GM21360 (cell line): ENCODE data around the gene HAT1.
"Not testable (repeated sequence)": the region's sequence is repeated elsewhere in the genome, so short reads cannot be mapped to it uniquely, and the experiment has no call there.

Experiments used
- ATAC-seq: cut with Tn5 transposase; IDR thresholded peaks from one replicate; pipeline ENCODE4 v1.9.1; 2021; ENCODE audit warnings: mild to moderate bottlenecking, moderate library complexity; ENCODE audit not compliant: unreplicated experiment

Gene HAT1, protein sequence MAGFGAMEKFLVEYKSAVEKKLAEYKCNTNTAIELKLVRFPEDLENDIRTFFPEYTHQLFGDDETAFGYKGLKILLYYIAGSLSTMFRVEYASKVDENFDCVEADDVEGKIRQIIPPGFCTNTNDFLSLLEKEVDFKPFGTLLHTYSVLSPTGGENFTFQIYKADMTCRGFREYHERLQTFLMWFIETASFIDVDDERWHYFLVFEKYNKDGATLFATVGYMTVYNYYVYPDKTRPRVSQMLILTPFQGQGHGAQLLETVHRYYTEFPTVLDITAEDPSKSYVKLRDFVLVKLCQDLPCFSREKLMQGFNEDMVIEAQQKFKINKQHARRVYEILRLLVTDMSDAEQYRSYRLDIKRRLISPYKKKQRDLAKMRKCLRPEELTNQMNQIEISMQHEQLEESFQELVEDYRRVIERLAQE

DNA sequence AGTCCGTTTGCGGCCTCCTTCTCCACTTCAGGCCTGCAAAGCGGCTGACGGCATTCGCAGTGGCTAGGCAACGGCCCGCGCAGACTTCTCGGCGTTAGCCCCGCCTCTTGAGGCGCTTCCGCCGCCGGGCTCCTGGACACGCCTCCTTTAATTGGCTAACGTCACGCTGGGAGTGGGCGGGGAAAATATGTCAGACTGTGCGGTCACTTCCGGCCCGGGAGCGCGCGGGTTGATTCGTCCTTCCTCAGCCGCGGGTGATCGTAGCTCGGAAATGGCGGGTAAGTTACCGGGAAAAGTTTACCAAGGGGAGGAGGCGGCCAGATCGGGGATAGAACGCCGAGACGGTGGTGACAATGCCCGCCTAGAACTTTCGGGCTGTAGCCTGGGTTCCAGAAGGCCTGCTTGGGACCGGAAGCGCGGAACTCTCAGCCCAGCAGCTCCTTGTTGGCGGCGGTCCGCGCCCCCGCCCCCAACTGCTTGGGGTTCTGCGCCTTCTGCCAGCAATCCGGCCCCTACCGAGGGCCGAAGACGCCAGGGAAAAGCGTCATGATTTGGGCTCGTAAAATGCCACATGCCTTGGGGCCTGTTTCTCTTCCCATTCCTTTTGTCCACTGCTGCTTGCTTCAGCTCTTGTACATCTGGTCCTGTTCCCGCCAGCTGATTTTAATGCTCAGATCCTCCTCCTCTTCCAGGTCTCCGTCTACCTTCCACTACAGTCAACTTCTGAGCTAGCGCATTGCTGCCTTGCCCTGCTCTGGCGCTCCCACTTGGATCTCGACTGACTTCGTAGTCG, at the start of gene HAT1:
TSS of gene HAT1 (plus strand) at position 232 of the 793 bp plus-strand sequence. CDS start at position 272, 40 bp downstream.
- ATAC-seq, result peak; percentile 89

DNA sequence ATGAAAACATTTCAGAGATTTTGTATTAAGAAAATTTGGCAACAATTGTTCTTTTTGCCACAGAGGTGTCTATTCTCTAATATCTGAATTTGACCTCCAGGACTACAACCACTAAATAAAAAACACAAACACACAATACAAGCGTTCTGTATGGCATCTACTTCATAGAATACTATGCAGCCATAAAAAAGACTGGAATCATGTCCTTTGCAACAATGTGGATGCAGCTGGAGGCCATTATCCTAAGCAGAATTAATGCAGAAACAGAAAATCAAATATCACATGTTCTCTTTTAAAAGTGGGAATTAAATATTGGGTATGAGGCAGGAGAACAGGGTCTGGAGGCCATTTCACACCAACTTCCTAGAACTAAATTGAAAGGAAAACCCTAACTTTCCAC, 47.7 kb upstream of the HAT1 start:
- no peak for ATAC-seq

DNA sequence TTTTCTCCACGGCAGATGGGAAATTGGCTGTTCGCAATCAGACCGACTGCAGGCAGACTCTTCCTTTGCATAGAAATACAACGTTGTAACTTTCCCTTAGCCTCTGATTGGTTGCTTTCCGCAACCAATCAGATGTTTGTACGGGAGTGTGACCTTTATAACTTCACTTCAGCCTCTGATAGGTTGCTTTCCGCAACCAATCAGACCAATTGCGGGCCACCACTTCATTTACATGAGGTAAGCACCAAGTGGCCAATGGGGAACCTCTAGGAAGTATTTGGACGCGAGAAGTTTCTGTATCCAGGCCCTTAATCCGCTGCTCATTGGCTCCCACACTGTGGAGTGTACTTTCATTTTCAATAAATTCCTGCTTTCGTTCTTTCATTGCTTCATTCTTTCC, 47.3 kb upstream of the HAT1 start:
- ATAC-seq, result no peak

DNA sequence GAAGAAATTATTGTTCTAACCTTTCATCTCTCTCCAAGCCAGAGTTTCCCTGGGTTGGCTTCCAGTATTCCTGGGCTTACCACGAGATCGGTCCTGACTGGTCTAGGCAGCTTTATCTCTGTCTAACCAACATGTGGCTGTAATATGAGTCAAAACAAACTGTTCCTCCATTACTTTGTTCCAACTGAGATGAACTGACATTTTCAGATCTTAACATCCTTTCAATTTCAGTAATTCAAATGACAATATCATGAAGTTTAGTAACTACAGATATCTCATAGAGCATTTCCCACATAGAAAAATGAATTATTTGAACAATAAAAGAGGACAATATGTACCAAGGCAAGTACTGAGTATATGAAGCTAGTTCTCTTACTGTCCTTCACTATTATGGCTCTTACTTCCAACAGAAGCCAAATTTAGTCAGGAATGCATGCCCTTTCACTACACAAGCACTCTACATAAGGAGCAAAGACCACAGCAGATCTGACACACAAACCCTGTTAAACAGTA, 43.7 kb upstream of the HAT1 start:
- ATAC-seq, result no peak

DNA sequence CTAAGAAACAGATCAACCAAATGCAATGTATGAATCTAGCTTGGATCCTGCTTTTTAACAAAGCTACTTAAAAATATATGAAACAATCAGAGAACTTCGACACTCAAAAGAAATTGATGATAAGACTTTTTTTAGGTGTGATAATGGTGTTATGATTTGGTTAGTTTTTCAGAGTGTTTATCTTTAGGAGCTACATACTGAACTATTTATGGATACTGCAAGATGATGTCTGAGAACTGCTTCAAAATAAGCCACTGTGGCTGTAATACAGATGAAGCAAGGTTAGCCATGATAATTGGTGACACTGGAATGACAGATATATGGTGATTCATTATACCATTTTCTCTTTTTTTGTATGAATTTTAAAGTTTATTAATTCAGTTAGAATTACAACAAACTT, 42.4 kb upstream of the HAT1 start:
- ATAC-seq, result no peak

DNA sequence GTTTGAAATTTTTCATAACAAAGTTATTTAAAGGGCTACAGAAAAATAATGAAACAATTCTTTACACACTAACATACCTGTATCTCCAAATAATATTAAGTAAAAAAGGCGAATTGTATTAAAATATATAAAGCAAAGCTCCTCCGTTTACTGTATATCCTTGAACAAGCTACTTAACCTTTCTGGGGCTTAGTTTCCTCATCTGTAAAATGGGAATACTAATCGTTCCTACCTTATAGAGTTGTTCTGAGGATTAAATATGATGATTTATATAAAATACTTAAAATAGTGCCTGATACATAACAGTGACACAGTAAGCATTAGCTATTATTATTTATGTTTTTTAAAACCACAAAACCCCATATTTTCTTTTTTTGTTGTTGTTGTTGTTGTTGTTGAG, 41.5 kb upstream of the HAT1 start:
- ATAC-seq, result no peak

DNA sequence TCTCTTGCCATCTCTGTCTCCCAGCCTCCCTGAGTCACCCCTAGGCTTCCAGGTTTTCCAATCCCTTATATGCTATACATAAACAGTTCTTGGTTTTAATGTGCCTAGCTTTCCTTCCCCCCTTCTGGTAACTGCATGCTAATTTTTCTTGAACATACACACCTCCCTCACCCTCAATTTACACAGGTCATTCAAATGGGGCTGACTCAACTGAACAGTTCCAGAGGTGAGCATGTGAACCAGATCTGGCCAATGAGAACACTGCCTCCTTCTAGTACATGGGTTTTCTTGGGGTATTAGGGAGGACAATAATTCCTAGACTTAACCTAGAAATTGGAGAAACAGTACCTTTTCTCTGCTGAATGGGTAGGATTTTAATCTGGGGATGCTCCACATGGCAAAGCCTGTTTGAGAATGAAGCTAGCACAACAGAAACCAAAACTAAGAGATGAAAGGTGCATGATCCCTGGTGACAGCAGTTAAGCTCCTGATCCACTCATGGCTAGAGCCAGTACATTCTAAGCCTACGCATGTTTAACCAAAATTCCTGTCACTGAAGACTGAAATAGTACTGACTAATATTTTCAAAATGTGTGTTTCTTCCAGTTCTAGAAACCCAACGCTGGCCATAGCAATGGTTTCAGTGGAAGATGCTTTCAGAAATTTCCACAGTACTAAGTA, 40.0 kb upstream of the HAT1 start:
- ATAC-seq, result no peak

DNA sequence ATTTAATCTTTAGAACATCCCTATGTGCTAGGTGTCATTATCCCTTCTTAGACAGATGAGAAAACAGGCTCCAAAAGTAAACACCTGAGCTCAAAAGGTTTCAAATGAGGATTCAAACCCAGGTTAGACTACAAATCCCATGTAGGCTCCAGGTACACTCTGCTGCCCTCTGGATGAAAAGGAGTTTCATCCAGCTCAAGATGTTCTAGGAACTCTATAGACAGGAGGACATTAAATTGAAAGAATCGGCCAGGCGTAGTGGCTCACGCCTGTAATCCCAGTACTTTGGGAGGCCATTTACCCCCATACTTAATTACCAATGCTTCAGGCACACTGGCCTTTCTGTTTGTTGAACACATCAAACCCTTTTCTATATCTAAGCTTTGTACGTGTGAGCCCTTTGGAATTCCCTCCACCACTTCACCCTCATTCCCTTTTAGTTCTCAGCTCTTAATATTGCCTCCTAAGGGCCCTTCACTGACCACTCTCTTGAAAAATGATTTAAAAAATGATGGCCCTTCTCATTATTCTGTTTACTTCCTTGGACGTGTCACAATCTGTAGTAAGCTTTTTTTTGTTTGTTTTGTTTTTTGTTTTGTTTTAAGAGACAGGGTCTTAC, 38.9 kb upstream of the HAT1 start:
- ATAC-seq, result no peak

DNA sequence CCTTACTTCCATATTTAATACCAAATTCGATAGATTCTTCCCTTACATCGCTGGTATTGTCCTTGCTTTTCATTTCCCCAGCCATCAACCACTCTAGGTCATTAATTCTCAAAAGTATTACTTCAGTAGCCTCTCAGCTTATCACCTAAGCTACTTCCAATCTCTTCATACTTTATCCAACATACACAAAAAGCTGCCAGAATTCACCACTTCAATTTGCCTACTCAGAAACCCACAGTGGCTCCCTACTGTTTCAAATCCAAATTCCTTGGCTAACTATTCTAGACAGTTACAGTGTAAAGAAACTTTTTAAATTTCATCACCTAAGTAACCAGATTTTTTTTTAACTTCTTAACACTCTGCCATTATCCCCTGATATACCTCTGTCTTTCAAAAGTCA, 32.9 kb upstream of the HAT1 start:
- ATAC-seq, result no peak

DNA sequence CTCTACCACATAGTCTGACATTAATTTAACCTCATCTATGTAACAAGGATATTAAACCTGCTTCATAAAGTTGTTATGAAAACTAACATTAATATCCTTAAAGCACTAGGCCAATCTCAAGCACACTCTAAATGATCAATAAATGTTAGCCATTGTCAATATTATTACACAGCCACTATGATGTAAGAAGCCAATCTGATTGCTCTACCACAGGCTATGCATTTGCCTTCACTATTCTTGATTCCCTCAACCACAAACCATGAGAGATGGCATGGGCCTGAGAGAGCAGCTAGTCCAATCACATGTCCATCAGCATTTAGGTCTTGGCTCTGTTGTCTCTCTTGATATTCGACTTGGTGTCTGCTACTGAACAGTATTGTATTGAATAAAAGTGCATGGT, 32.5 kb upstream of the HAT1 start:
- no peak for ATAC-seq

DNA sequence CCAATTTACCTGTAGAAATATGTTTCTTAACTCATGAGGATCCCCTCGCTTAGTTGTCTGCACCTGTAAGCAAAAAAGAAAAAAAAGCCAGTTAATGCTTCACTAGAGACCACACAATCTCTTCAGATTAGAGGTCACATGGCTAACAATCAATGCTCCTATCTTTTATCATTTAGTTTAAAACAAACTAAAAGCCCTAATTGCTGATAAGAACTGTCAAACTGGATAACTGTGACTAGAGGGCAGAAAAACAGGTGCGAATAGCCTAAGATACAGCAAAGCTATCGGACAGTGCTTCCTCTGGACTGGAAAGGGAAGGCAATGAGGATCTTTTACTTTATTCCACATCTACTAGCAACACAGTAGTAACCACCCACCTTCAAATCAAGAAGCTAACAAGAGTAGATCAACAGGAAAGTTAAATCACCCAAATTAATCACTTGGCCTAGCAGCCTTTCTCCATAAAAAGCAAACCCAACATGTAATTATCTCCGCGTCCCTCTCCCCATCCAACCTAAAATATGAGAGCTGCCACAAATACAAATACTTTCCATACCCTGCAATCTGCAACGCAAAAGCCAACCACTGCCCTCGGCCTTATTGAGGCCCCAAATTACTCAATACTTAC, 29.0 kb upstream of the HAT1 start:
- ATAC-seq, result no peak

DNA sequence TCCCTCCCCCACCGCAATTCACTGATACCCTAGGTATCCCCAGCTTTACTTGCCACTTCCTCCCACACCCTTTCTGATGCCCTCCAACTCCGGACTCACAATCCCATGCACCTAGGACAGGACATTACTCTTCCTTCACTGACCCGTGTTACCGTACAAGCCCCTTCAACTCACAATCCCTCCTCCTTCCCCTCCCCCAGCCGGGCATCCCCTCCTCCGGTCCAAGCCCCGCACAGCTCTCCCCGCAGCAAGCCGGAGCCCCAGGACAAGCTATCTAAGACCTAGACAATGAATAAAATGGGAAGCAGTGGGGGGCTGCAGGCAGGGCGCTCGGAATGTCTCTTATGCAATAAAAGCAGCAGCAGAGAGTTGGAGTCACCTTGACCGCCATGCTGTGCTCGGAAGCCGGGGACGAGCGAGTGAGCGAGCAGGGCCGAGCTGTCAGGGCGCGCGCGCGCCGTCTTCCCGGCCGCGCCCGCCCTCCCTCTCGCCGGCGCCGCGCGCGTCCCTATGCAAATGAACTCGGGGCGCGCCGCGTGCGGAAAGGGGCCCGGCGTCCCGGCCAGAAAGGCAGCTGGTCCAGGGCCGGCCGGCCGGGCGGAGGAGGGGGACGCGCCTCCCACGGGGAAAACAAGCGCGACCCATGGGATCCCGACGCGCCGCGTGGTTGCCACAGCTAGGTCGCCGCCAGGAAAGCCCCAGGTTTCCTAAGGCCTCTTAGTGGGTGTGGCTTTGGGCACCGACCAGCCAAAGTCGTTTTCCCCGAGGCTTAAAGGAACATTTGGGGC, 28.2 kb upstream of the HAT1 start, which contains the start of gene SLC25A12:
TSS of gene SLC25A12 (minus strand) at position 421 of the 788 bp plus-strand sequence. CDS start at position 391, 30 bp downstream.
- peak; percentile 89 for ATAC-seq

DNA sequence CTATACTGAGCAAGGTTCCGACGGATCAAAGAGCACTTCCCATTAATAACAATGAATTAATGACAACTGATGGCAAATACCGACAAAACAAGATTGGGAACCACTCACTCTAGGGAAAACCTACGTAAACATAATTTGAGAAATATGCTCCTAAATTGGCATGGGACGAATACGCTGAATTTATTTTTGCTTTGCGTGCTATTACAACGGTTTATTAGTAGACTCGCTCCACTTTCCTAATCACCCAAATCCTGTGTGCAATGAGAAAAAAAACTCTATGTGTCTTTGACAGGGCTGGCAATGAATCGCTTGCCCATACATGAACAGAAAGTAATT, 27.7 kb upstream of the HAT1 start:
- ATAC-seq, result no peak

DNA sequence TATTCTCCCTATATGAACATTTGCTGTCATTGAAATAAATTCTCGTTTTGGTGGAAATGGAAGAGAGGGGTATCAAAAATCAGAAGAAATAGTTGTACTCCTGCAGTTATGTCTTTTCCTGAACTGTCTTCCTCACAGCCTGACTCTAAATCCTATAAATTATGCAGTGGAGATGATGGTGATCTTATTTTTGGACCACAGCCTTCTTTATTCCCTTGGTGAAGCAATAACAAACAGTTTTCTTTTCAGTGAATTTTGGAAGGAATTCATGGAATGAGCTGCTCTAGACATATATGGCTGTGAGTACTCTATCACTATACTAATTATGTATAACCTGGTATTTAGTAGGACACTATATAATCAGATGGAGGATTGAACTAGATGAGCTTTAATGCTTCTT, 26.5 kb upstream of the HAT1 start:
- ATAC-seq, result no peak

DNA sequence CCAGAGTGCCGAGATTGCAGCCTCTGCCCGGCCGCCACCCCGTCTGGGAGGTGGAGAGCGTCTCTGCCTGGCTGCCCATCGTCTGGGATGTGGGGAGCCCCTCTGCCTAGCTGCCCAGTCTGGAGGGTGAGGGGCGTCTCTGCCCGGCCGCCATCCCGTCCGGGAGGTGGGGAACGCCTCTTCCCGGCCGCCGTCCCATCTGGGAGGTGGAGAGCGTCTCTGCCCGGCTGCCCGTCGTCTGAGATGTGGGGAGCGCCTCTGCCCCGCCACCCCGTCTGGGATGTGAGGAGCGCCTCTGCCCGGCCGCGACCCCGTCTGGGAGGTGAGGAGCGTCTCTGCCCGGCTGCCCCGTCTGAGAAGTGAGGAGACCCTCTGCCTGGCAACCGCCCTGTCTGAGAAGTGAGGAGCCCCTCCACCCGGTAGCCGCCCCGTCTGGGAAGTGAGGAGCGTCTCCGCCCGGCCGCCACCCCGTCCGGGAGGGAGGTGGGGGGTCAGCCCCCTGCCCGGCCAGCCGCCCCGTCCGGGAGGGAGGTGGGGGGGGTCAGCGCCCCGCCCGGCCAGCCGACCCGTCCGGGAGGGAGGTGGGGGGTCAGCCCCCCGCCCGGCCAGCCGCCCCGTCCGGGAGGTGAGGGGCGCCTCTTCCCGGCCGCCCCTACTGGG, 22.5 kb upstream of the HAT1 start:
- ATAC-seq, result not testable (repeated sequence)

DNA sequence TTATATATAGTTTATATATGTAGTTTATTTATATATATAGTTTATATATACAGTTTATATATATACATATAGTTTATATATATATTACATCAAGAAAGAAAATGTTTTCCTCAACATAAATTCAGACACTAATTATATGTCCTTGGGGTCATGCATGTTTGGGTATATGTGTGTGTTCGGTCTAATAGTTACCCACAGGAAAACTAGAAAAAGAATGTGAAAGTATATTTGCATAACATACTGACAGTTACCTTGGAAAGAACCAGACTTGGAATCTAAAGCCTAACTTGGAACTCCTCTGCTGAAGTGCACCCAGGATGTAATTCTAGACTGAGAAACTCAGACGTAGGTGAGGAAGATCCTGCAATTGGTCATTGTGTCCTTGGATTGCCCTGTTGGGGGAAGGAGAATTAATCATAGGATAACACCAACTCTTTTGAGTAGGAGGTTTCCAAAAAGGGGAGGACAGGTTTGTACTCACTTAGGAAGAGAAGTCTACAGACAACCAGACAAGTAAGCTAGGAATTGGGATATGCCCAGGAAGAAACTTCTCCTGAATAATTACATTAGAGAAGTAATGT, 19.3 kb upstream of the HAT1 start:
- ATAC-seq, result no peak

DNA sequence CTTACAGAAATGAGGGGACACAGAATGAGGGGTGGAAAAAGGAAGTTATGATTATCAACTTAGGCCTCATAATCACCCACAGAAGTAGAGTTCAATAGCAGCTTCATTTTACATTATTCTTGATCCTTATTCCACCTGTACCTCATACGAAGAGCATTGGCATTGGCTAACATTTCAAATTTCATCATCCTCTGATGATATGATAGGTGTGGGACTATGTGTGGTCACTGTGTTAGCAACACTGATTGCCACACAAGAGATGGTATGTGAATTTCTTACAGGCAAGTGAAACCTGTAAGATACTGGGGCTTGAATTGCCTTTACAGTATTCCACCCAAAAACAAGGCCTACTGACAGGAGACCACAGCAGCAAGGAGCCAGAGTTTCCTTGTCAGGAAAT, 14.0 kb upstream of the HAT1 start:
- ATAC-seq, result no peak

DNA sequence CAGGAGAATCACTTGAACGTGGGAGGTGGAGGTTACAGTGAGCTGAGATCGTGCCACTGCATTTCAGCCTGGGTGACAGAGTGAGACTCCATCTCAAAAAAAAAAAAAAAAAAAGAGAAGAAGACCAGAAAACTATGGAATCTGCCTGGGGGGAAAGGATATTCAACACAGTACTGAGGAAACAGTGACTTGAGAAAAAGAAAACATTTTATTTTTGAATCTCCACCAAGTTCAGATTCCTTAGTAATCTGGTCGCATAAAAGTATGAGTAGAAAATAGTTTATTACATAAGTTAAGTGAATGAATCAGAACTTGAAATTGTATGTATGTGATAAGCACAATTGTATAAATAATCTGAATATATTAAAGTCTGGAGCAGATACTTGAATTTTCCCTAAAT, 13.0 kb upstream of the HAT1 start:
- ATAC-seq, result no peak

DNA sequence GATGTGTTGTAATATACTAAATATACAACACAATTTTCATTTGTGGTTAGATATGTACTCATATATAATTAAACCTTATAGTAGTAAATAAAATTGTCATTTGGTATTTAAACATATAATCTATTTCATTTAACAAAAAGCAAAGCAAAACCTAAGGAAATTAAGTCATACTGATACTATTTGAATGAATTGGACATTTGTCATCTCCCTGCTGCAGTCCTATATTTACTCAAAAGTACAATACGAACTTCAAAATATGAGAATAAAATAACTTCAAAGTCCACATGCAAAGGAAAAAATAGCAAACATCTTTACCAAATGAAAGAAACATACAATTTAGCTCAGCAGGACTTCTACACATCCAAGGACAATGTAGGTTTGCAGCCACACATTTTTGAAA, 11.8 kb upstream of the HAT1 start:
- ATAC-seq, result no peak
